ENCODE results near the gene CNTLN.
"Not testable (repeated sequence)": the region's sequence is repeated elsewhere in the genome, so short reads cannot be mapped to it uniquely, and the experiment has no call there.

CNTLN gene

GRCh38 chr9:17134396-17135294, at the start of gene CNTLN:
Gene CNTLN (plus strand): TSS chr9:17135040. CDS start chr9:17135066, 26 bp downstream.
- peak; percentile 81 for DNase-seq (ENCODE audit: low read depth)

GRCh38 chr9:17088566-17088965, 46.3 kb upstream of the CNTLN start:
- peak; percentile 34 for DNase-seq (ENCODE audit: low read depth)

- peak; percentile 5 for DNase-seq (ENCODE audit: low read depth)
These were observed 44.8 kb upstream of the CNTLN start for GRCh38 chr9:17090041-17090440.

GRCh38 chr9:17116400-17116837, 18.4 kb upstream of the CNTLN start:
- DNase-seq (ENCODE audit: low read depth), result peak; percentile 41

GRCh38 chr9:17117372-17117771, 17.5 kb upstream of the CNTLN start:
- DNase-seq (ENCODE audit: low read depth), result no peak

GRCh38 chr9:17120203-17120602, 14.6 kb upstream of the CNTLN start:
- no peak for DNase-seq (ENCODE audit: low read depth)

GRCh38 chr9:17121264-17121663, 13.6 kb upstream of the CNTLN start:
- no peak for DNase-seq (ENCODE audit: low read depth)

GRCh38 chr9:17130291-17130690, 4.5 kb upstream of the CNTLN start:
- no peak for DNase-seq (ENCODE audit: low read depth)

GRCh38 chr9:17130725-17131124, 4.1 kb upstream of the CNTLN start:
- DNase-seq (ENCODE audit: low read depth), result no peak

GRCh38 chr9:17131494-17131893, 3.3 kb upstream of the CNTLN start:
- DNase-seq (ENCODE audit: low read depth), result peak; percentile 8

GRCh38 chr9:17135295-17136160, 688 bp downstream of the CNTLN start:
- peak; percentile 37 for DNase-seq (ENCODE audit: low read depth)

- DNase-seq (ENCODE audit: low read depth), result peak; percentile 49
These were observed 2.7 kb downstream of the CNTLN start for GRCh38 chr9:17137566-17137965.

GRCh38 chr9:17138503-17138902, 3.7 kb downstream of the CNTLN start:
- no peak for DNase-seq (ENCODE audit: low read depth)

- DNase-seq (ENCODE audit: low read depth), result no peak
These were observed 5.6 kb downstream of the CNTLN start for GRCh38 chr9:17140418-17140817.

- DNase-seq (ENCODE audit: low read depth), result no peak
These were observed 13.5 kb downstream of the CNTLN start for GRCh38 chr9:17148324-17148723.

GRCh38 chr9:17159469-17159868, 24.6 kb downstream of the CNTLN start:
- no peak for DNase-seq (ENCODE audit: low read depth)

GRCh38 chr9:17160327-17160726, 25.5 kb downstream of the CNTLN start:
- no peak for DNase-seq (ENCODE audit: low read depth)

GRCh38 chr9:17165764-17166163, 30.9 kb downstream of the CNTLN start:
- DNase-seq (ENCODE audit: low read depth), result no peak

GRCh38 chr9:17166346-17166745, 31.5 kb downstream of the CNTLN start:
- DNase-seq (ENCODE audit: low read depth), result no peak

- no peak for DNase-seq (ENCODE audit: low read depth)
These were observed 36.7 kb downstream of the CNTLN start for GRCh38 chr9:17171309-17172094.

GRCh38 chr9:17177496-17177895, 42.7 kb downstream of the CNTLN start:
- not testable (repeated sequence) for DNase-seq (ENCODE audit: low read depth)

GRCh38 chr9:17185481-17186029, 50.7 kb downstream of the CNTLN start:
- DNase-seq (ENCODE audit: low read depth), result no peak

Measured in iris pigment epithelial cell (primary cell).